ENCODE data around the gene RAD9A.
A peak's percentile ranks its signal among the peaks of the same experiment; 100 is the strongest.

The RAD9A gene

GRCh38 chr11:67375320-67376055 is 16.3 kb upstream of the RAD9A start:
- no peak for DNase-seq

DNA sequence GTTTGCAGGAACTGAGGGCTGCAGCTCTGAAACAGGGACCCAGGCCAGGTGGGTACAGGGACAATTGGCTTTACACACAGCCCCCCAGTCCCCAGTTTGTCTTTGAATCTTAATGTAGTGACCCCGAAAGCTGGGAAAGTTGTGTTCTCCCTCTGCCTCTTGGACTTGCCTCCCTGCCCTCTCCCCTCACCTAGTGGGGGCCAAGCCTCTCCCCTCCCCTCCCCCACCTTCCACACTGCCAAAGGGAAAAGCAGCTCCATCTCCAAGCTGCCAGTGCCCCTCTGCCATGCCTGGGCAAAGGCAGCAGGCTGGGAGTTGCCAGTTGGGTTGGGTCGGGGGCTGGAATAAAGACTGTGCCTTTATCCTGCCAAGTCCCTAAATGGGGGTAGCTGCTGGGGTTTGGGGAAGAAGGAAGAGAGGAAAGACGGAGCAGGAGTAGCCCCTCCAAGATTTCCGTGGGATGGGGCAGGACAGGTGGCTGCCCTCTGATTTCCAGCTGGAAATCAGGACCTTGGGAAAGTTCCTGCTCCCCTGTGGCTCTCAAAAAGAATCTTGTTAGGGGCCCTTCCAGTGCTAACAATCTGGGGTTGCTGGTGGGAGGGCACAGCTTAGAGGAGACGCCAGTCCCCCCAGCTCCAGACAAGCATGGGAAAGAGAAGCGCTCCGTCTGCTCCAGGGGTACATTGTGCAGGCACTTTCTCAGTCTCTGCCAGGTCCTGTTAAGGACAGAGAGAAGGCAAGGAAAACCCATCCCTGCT is 15.5 kb upstream of the RAD9A start:
- DNase-seq: no peak

DNA sequence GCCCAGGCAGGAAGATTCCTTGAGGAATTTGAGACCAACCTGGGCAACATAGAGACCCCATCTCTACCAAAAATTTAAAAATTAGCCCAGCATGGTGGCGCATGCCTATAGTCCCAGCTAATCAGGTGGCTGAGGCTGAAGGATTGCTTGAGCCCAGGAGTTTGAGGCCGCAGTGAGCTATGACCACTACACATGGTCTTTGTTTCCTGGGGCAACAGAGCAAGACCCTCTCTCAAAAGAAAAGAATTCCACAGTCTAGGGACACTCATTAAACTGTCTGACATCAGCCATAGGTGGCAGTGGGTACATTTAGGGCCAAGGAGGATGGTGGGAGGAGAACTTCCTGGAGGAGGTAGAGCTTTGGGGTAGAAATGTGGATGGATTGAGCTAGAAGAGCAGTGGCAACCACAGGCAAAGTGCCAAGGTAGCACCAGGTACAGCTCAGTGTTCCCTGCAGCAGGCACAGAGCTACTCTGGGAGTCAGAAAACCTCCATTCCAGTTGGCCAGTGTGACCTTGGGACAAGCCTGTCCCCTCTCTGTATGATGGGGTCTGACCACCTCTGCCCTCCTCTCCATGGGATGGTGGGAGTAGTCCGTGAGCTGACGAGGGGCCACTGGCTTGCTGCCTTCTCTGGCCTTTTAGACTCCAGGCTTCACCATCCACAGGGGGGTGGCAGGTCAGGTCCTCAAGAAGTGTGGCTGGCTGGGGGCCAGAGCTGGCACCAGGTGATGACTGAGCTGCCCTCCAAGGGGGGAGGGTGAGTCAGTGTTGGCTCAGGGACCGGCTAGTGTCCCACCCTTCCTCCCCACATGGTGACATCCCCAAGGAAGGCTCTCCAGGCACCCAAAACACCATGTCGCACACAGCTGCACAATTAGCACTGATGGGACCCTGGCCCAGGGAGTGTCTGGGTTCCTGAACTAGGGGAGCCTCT is 14.6 kb upstream of the RAD9A start:
- no peak for DNase-seq

- no peak for DNase-seq
Observed at GRCh38 chr11:67378544-67378943, 13.2 kb upstream of the RAD9A start.

DNA sequence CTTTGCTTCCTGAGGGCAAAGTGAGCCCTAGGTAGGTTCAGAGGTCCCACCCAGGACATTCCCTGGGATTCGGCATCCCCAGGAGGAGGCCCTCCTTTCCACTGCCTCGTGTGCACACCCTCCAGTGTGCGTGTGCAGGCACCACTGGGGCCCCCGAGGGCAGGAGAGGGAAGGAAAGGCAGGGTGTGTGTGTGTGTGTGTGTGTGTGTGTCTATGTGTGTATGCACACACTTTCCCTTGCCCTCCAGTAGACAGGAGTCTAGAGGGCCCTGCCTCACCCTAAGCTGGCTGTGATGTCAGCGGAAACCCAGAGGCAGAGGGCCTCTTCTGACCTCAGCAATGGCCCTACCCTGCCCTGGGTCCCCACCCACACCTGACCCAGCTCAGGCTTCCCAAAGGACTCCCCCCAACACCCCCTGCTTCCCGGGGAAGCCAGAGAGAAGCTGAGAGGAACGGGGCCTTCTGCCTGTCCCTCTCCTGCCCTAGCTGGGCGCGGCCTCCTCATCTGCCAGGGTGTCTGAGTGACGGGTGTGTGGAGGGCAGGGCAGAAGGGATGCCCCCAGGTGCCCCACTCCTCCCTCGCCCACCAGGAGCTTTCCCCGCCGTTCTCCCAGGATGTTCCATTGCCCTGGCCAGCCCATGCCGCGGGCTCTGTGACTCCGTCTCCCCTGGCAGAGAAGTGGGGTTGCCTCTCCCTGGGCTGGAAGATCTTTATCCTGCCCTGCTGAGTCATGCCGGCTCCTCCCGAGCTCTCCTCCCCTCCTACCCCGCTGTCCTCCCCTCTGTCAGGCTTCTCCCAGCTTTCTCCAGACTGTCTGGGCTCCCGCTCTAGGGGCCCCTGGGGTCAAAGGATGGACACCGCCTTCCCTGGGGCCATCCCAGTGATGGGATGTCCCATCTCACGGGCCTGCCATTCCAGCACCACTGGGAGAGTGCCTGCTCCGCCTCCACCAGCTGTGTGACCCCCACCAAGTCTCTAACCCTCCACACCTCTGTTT is 12.4 kb upstream of the RAD9A start:
- no peak for DNase-seq

DNA sequence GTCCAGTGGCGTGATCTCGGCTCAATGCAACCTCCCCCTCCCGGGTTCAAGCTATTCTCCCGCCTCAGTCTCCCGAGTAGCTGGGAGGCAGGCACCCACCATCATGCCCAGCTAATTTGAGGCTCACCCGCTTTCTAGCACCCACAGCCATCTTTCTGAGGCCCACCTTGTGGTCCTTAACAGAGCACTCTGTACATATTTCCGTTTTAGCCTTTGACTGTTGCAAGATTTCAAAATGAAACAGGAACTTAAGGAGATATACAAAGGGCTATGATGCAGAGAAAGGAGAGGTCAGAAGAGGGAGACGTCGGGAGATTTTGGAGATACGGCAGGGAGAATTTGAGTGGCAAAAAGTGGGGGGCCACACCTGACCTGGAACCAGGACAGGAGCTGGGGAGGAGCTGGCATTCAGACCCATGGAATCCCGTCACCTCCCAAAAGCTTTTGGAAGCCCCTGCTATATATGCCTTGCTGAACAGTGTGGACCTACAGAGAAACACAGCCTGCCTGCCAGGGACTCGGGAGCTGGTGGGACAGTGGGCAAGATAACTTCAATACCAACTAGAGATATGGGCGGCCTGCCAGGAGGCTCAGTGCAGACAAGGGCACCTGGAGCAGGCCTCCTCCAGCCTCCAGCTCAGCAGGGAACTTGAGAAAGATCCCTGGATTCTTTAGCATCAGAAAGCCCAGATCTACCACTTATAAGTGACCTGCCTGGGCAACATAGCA is 10.4 kb upstream of the RAD9A start:
- no peak for DNase-seq

- DNase-seq: peak; percentile 86
Observed at GRCh38 chr11:67382276-67383136, 9.3 kb upstream of the RAD9A start.

- no peak for DNase-seq
Observed at GRCh38 chr11:67384851-67385366, 6.9 kb upstream of the RAD9A start.

DNA sequence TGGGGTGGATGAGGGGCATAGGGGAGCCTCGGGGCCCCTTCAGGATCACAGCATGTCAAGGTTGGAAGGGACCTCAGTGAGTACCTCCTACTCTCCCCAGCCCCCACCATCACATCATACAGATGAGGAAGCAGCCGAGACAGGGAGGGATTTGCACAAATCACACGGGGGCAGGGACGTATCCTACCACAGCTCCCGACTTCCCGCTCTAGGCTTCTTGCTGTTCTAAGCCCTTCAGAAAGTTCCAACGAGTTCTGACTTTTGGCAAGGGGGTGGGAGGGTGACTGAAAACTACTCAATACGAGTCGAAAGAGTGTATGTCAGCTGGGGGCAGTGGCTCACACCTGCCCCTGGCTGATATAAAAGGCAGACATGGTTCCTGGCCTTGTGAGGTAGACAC is 4.7 kb upstream of the RAD9A start:
- no peak for DNase-seq

GRCh38 chr11:67387518-67387917 is 4.3 kb upstream of the RAD9A start:
- DNase-seq: no peak

DNA sequence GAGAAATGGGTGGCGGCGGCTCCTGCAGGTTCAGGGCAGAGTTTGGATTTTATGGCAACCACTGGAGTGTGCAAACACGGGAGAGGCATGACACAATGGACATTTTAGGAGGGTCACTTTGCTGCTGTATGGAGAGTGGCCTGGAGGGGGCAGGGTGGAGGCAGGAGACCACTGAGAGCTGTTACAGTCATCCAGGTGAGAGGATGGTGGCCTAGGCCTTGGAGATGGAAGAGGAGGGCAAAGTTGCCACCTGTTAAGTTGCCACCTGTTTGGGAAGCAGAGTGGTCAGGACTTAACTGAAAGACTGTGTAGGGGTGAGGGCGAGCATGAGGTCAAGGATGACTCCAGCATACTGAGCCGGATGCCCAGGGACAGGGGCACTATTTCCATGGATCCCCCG is 2.3 kb upstream of the RAD9A start:
- peak; percentile 58 for DNase-seq

- DNase-seq: no peak
Observed at GRCh38 chr11:67390947-67391303, 861 bp upstream of the RAD9A start.

DNA sequence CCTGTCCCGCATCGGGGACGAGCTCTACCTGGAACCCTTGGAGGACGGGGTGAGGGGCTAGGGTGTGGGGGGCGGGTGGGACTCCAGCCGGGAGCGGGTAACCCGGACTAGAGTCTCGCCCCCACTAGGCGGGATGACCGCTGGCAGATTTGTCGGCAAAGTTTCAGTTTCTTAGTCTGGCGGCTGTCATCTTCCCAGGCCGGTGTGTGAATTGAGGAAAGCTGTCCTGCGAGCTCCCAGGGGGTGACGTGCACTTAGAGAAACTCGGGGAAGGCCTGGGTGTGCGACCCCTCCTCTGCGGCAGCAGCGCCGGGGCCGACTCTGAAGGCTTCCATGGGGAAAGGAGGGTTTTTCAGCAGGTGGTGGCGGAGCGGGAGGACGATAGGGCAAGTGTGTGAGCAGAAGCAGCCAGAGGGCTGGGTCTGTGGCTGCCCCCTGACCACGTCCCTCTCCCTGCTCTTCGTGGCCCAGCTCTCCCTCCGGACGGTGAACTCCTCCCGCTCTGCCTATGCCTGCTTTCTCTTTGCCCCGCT is 463 bp downstream of the RAD9A start:
- DNase-seq: no peak

GRCh38 chr11:67393437-67393836 is 1.7 kb downstream of the RAD9A start:
- no peak for DNase-seq

GRCh38 chr11:67393990-67394389 is 2.2 kb downstream of the RAD9A start:
- no peak for DNase-seq

- no peak for DNase-seq
Observed at GRCh38 chr11:67395555-67396258, 3.9 kb downstream of the RAD9A start.

- no peak for DNase-seq
Observed at GRCh38 chr11:67396259-67396581, 4.4 kb downstream of the RAD9A start.

DNA sequence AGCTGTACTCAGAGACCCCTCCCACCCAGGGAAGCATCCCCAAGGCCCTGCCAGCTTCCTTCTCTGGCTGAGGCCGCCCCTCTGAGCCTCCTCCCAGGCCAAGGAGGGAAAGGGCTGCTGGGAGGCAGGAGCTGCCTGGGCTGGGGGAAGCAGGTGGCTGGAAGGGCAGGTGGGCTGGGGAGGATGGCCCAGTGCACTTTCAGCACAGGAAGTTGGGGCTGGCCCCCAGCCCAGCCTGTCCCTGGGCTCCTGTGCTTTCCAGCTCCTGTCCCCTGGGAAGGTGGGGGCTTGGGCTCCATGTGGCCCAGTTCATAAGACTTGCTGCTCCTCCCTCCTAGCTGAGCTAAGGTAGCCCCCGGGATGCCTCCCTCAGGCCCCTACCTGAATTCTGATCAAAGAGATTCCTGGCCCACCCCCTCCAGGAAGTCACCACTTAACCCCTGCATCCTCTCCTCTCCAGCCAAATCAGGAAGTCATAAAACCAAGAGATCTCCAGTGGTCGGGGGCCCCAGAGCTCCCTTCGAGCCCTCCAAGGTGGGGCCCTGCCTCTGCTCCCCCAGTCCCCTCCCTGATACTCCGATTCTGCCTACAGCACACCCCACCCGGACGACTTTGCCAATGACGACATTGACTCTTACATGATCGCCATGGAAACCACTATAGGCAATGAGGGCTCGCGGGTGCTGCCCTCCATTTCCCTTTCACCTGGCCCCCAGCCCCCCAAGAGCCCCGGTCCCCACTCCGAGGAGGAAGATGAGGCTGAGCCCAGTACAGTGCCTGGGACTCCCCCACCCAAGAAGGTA is 5.0 kb downstream of the RAD9A start:
- no peak for DNase-seq

- DNase-seq: no peak
Observed at GRCh38 chr11:67397536-67397935, 5.8 kb downstream of the RAD9A start.

All from activated CD4-positive, alpha-beta T cell treated with anti-CD3 and anti-CD28 coated beads, Interleukin-10, Interleukin-2, amounts not matched to agents 100 ng/mL and 50 ng/mL, durations not matched to agents 16 hours and 8 hours (primary cell).